Stimulated activated naive CD8-positive, alpha-beta T cell treated with anti-CD3 and anti-CD28 coated beads, Interleukin-15, amount 100 ng/mL, for 72 hours (primary cell): Measurements from ENCODE around the gene ASAP2.

Source experiments
- ATAC-seq: fragments of 150-1000 bp; cut with Tn5 transposase; 2 replicates; pipeline ENCODE4 v1.10.0; 2021; ENCODE audit warnings: mild to moderate bottlenecking, moderate library complexity
- DNase-seq, 2 donors: peaks; one replicate each; pipeline ENCODE4 v3.0.0; 2021 to 2022
- H3K27ac Mint-ChIP-seq, 2 donors: one replicate each; pipeline ENCODE4 v1.8.0; 2022; ENCODE audit warnings: mild to moderate bottlenecking in 2 of 2, mixed read lengths in 2 of 2, moderate library complexity in 2 of 2
- H3K27me3 Mint-ChIP-seq: one replicate; pipeline ENCODE4 v1.8.0; 2022; ENCODE audit warnings: mixed read lengths
- H3K4me1 Mint-ChIP-seq: one replicate; pipeline ENCODE4 v1.8.0; 2022; ENCODE audit warnings: mild to moderate bottlenecking, mixed read lengths
- H3K4me3 Mint-ChIP-seq, 2 donors: one replicate each; pipeline ENCODE4 v1.8.0; 2022; ENCODE audit warnings: mild to moderate bottlenecking in 2 of 2, mixed read lengths in 2 of 2, moderate library complexity in 1 of 2
- H3K9me3 Mint-ChIP-seq, 2 donors: one replicate each; pipeline ENCODE4 v1.8.0; 2022; ENCODE audit warnings: mixed read lengths in 2 of 2

ASAP2 gene

GRCh38 chr2:9231291-9232165 lies 24.9 kb downstream of the ASAP2 start:
- no peak for DNase-seq
- H3K4me3 Mint-ChIP-seq = no peak overlapping the region
- no peak for ATAC-seq

GRCh38 chr2:9232166-9232479 lies 25.5 kb downstream of the ASAP2 start:
- peaks cover 44% of the 10 kb centered on the region for H3K27me3 Mint-ChIP-seq
- H3K4me3 Mint-ChIP-seq = no peak overlapping the region
- DNase-seq = no peak
- peaks cover 8% of the 10 kb centered on the region for H3K4me1 Mint-ChIP-seq
- H3K27ac Mint-ChIP-seq = no peak overlapping the region
- ATAC-seq = no peak
- no peaks in the 10 kb centered on the region for H3K9me3 Mint-ChIP-seq

More at GRCh38 chr2:9231291-9232165, 24.9 kb downstream of the ASAP2 start:
- H3K4me1 Mint-ChIP-seq = peaks cover 8% of the 10 kb centered on the region
- no peaks in the 10 kb centered on the region for H3K9me3 Mint-ChIP-seq
- peak overlapping the region in 1 of 2 donors; percentile 79 for H3K27ac Mint-ChIP-seq
- peaks cover 44% of the 10 kb centered on the region for H3K27me3 Mint-ChIP-seq

GRCh38 chr2:9232886-9233285 lies 26.3 kb downstream of the ASAP2 start:
- DNase-seq (no peak), ATAC-seq (no peak)
- peaks cover 8% of the 10 kb centered on the region for H3K4me1 Mint-ChIP-seq
- no peaks in the 10 kb centered on the region for H3K9me3 Mint-ChIP-seq
- H3K27me3 Mint-ChIP-seq = peaks cover 44% of the 10 kb centered on the region
- no peak overlapping the region for H3K4me3 Mint-ChIP-seq
- H3K27ac Mint-ChIP-seq = no peak overlapping the region

- H3K4me1 Mint-ChIP-seq = peaks cover 8% of the 10 kb centered on the region
- no peak overlapping the region for H3K4me3 Mint-ChIP-seq
- no peaks in the 10 kb centered on the region for H3K9me3 Mint-ChIP-seq
- peak overlapping the region in 1 of 2 donors; percentile 28 for H3K27ac Mint-ChIP-seq
- no peak for ATAC-seq
- DNase-seq = no peak
- peaks cover 31% of the 10 kb centered on the region for H3K27me3 Mint-ChIP-seq
These were observed 28.1 kb downstream of the ASAP2 start for GRCh38 chr2:9234680-9235146.

- peaks cover 8% of the 10 kb centered on the region for H3K4me1 Mint-ChIP-seq
- no peak overlapping the region for H3K27ac Mint-ChIP-seq
- ATAC-seq (no peak), DNase-seq (no peak)
- H3K9me3 Mint-ChIP-seq = no peaks in the 10 kb centered on the region
- H3K27me3 Mint-ChIP-seq = peaks cover 27% of the 10 kb centered on the region
- H3K4me3 Mint-ChIP-seq = no peak overlapping the region
These were observed 28.8 kb downstream of the ASAP2 start for GRCh38 chr2:9235147-9236044.

GRCh38 chr2:9236045-9236344 lies 29.4 kb downstream of the ASAP2 start:
- Mint-ChIP-seq H3K4me3 (no peak overlapping the region), H3K9me3 (no peaks in the 10 kb centered on the region), H3K4me1 (peaks cover 8% of the 10 kb centered on the region), H3K27me3 (peaks cover 26% of the 10 kb centered on the region), H3K27ac (no peak overlapping the region)
- DNase-seq (no peak), ATAC-seq (no peak)

- peaks cover 8% of the 10 kb centered on the region for H3K4me1 Mint-ChIP-seq
- DNase-seq (no peak), ATAC-seq (no peak)
- peaks cover 17% of the 10 kb centered on the region for H3K27me3 Mint-ChIP-seq
- H3K4me3 Mint-ChIP-seq = no peak overlapping the region
- H3K27ac Mint-ChIP-seq = no peak overlapping the region
- no peaks in the 10 kb centered on the region for H3K9me3 Mint-ChIP-seq
These were observed 30.3 kb downstream of the ASAP2 start for GRCh38 chr2:9236867-9237266.

GRCh38 chr2:9237831-9238230 lies 31.2 kb downstream of the ASAP2 start:
- DNase-seq = no peak
- Mint-ChIP-seq H3K27ac (no peak overlapping the region), H3K27me3 (peaks cover 8% of the 10 kb centered on the region)

GRCh38 chr2:9238591-9239326 lies 32.1 kb downstream of the ASAP2 start:
- Mint-ChIP-seq H3K4me3 (no peak overlapping the region), H3K4me1 (peaks cover 8% of the 10 kb centered on the region), H3K27ac (no peak overlapping the region), H3K27me3 (peaks cover 7% of the 10 kb centered on the region), H3K9me3 (no peaks in the 10 kb centered on the region)
- ATAC-seq (no peak), DNase-seq (no peak)

More at GRCh38 chr2:9237831-9238230, 31.2 kb downstream of the ASAP2 start:
- Mint-ChIP-seq H3K9me3 (no peaks in the 10 kb centered on the region), H3K4me3 (no peak overlapping the region), H3K4me1 (peaks cover 8% of the 10 kb centered on the region)
- no peak for ATAC-seq

- ATAC-seq = no peak
- Mint-ChIP-seq H3K4me3 (no peak overlapping the region), H3K9me3 (no peaks in the 10 kb centered on the region), H3K27me3 (peaks cover 7% of the 10 kb centered on the region), H3K4me1 (peaks cover 8% of the 10 kb centered on the region), H3K27ac (no peak overlapping the region)
- no peak for DNase-seq
These were observed 33.0 kb downstream of the ASAP2 start for GRCh38 chr2:9239616-9240015.

GRCh38 chr2:9240745-9241144 lies 34.1 kb downstream of the ASAP2 start:
- DNase-seq (no peak), ATAC-seq (no peak)
- Mint-ChIP-seq H3K27ac (no peak overlapping the region), H3K27me3 (no peaks in the 10 kb centered on the region), H3K9me3 (no peaks in the 10 kb centered on the region), H3K4me1 (no peaks in the 10 kb centered on the region), H3K4me3 (no peak overlapping the region)

- no peak overlapping the region for H3K4me3 Mint-ChIP-seq
- H3K4me1 Mint-ChIP-seq = no peaks in the 10 kb centered on the region
- no peak overlapping the region for H3K27ac Mint-ChIP-seq
- no peak for DNase-seq
- no peak for ATAC-seq
- no peaks in the 10 kb centered on the region for H3K9me3 Mint-ChIP-seq
- H3K27me3 Mint-ChIP-seq = no peaks in the 10 kb centered on the region
These were observed 34.6 kb downstream of the ASAP2 start for GRCh38 chr2:9241233-9241632.

- ATAC-seq = no peak
- DNase-seq = no peak
- no peaks in the 10 kb centered on the region for H3K27me3 Mint-ChIP-seq
- H3K4me1 Mint-ChIP-seq = no peaks in the 10 kb centered on the region
- no peaks in the 10 kb centered on the region for H3K9me3 Mint-ChIP-seq
- H3K27ac Mint-ChIP-seq = no peak overlapping the region
- H3K4me3 Mint-ChIP-seq = no peak overlapping the region
These were observed 36.7 kb downstream of the ASAP2 start for GRCh38 chr2:9243357-9243756.

GRCh38 chr2:9244985-9245544 lies 38.5 kb downstream of the ASAP2 start:
- Mint-ChIP-seq H3K27me3 (peaks cover 12% of the 10 kb centered on the region), H3K27ac (no peak overlapping the region), H3K4me1 (no peaks in the 10 kb centered on the region), H3K4me3 (no peak overlapping the region), H3K9me3 (no peaks in the 10 kb centered on the region)
- DNase-seq = no peak
- no peak for ATAC-seq

GRCh38 chr2:9247177-9247576 lies 40.6 kb downstream of the ASAP2 start:
- H3K4me3 Mint-ChIP-seq = no peak overlapping the region
- no peaks in the 10 kb centered on the region for H3K4me1 Mint-ChIP-seq
- DNase-seq (no peak), ATAC-seq (no peak)
- peaks cover 32% of the 10 kb centered on the region for H3K27me3 Mint-ChIP-seq
- H3K9me3 Mint-ChIP-seq = no peaks in the 10 kb centered on the region
- no peak overlapping the region for H3K27ac Mint-ChIP-seq
